Endothelial cell of umbilical vein (primary cell): ENCODE data around the gene SERTAD1. TPM values are rescaled to one million over a fixed set of nuclear protein-coding genes. Genes with fewer than 3 reads are reported as not detected.

Source experiments
- BruUV-seq: library from RNA; stranded (reverse); fragments of 400-500 nt; replicated peaks from 2 replicates; lab custom pipeline; 2021; lab: Mats Ljungman, UMichigan
- CTCF ChIA-PET: fragments of 300-600, 350-600 bp; sonication (Branson Sonifier 250); formaldehyde crosslinking; loops from one replicate; lab custom pipeline; 2021; ENCODE audit warnings: antibody characterized with exemption, inconsistent platforms; lab: Charles Lee
- POLR2A ChIA-PET: fragments of 300-600, 350-600 bp; sonication (Branson Sonifier 250); formaldehyde crosslinking; loops from one replicate; lab custom pipeline; 2021; ENCODE audit warnings: antibody characterized with exemption, inconsistent platforms; lab: Charles Lee
- DNase-seq: peaks from one replicate; pipeline ENCODE4 v3.0.0-alpha.2; 2011; ENCODE audit warnings: low read depth, low spot score
- FAIRE-seq: peaks from 2 replicates; lab custom pipeline; 2011; peaks lifted over from hg19 to GRCh38; lab: Jason Lieb, UNC
- H2AFZ ChIP-seq: 2 replicates; pipeline ENCODE4 v1.6.0; 2012; ENCODE audit warnings: low read depth, low read length, control low read depth, inconsistent platforms
- H3K27ac ChIP-seq: 2 replicates; pipeline ENCODE4 v1.5.1; 2011; ENCODE audit warnings: low read depth, mild to moderate bottlenecking, control low read depth, low read length, moderate library complexity; ENCODE audit not compliant: insufficient read depth
- H3K27me3 ChIP-seq, 2 experiments: 2 replicates each; pipeline versions ENCODE4 v1.6.0 to v1.6.1; 2011; ENCODE audit warnings: low read length in 2 of 2, mixed read lengths in 1 of 2; ENCODE audit not compliant: control insufficient read depth in 2 of 2, insufficient read depth in 2 of 2
- H3K36me3 ChIP-seq, 2 experiments: 2 replicates in 1 of 2; 3 replicates in 1 of 2; pipeline ENCODE4 v1.5.1; 2011; ENCODE audit warnings: low read length in 2 of 2, mild to moderate bottlenecking in 1 of 2, moderate library complexity in 1 of 2; ENCODE audit not compliant: control insufficient read depth in 2 of 2, insufficient read depth in 2 of 2; ENCODE audit errors: extremely low read depth in 1 of 2
- H3K4me1 ChIP-seq: 3 replicates; pipeline ENCODE4 v1.5.1; 2011; ENCODE audit warnings: mild to moderate bottlenecking, low read length; ENCODE audit not compliant: control insufficient read depth, insufficient read depth; ENCODE audit errors: extremely low read depth
- H3K4me2 ChIP-seq: 2 replicates; pipeline ENCODE4 v1.6.1; 2011; ENCODE audit warnings: low read length, control low read depth, mixed read lengths; ENCODE audit not compliant: insufficient read depth
- H3K4me3 ChIP-seq, 3 experiments: fragments of 200-600 bp in 1 of 3; sonication (generic), shearing (Covaris generic) in 1 of 3; replicated peaks in 1 of 3; 2 replicates each; pipeline ENCODE4 v1.5.1; 2011 to 2016; ENCODE audit warnings: control low read depth in 3 of 3, low read length in 3 of 3, mild to moderate bottlenecking in 2 of 3, inconsistent platforms in 1 of 3, low read depth in 1 of 3, moderate library complexity in 1 of 3; ENCODE audit not compliant: insufficient read depth in 1 of 3
- H3K79me2 ChIP-seq: 2 replicates; pipeline ENCODE4 v1.6.0; 2012; ENCODE audit warnings: low read length, inconsistent platforms; ENCODE audit not compliant: control insufficient read depth, insufficient read depth
- H3K9ac ChIP-seq: replicated peaks from 2 replicates; pipeline ENCODE3; 2011; ENCODE audit warnings: low read length, control low read depth; ENCODE audit not compliant: insufficient read depth; ENCODE audit errors: extremely low read depth
- H3K9me1 ChIP-seq: replicated peaks from 3 replicates; pipeline ENCODE4 v1.6.0; 2011; ENCODE audit warnings: mild to moderate bottlenecking, low read length; ENCODE audit not compliant: control insufficient read depth, insufficient read depth; ENCODE audit errors: extremely low read depth
- H3K9me3 ChIP-seq: replicated peaks from 2 replicates; pipeline ENCODE4 v1.5.1; 2012; ENCODE audit warnings: low read length, inconsistent platforms; ENCODE audit not compliant: control insufficient read depth, insufficient read depth
- H4K20me1 ChIP-seq: replicated peaks from 2 replicates; pipeline ENCODE3; 2011; ENCODE audit warnings: mild to moderate bottlenecking, low read length; ENCODE audit not compliant: control insufficient read depth, insufficient read depth; ENCODE audit errors: extremely low read depth
- EZH2 ChIP-seq: IDR thresholded peaks from 2 replicates; pipeline ENCODE4 v1.6.1; 2012; ENCODE audit warnings: borderline replicate concordance, low read depth, mild to moderate bottlenecking, moderate library complexity, low read length, inconsistent platforms; ENCODE audit not compliant: severe bottlenecking
- FOS ChIP-seq: IDR thresholded peaks from 2 replicates; pipeline ENCODE4 v1.6.1; 2011; ENCODE audit warnings: mild to moderate bottlenecking, low read length, moderate library complexity, borderline replicate concordance; ENCODE audit not compliant: insufficient read depth
- GATA2 ChIP-seq: IDR thresholded peaks from 2 replicates; pipeline ENCODE4 v1.7.0; 2011; ENCODE audit warnings: low read depth, mild to moderate bottlenecking, moderate library complexity, mixed read lengths, low read length; ENCODE audit not compliant: insufficient read length, insufficient read depth
- JUN ChIP-seq: IDR thresholded peaks from 2 replicates; pipeline ENCODE4 v1.6.1; 2011; ENCODE audit warnings: borderline replicate concordance, low read depth; ENCODE audit not compliant: insufficient read length, insufficient read depth
- MYC ChIP-seq: IDR thresholded peaks from one replicate; pipeline ENCODE4 v1.6.1; 2011; ENCODE audit warnings: mild to moderate bottlenecking, low read depth, low read length
- POLR2A ChIP-seq: IDR thresholded peaks from 2 replicates; pipeline ENCODE4 v1.6.1; 2012; ENCODE audit warnings: low read depth, mild to moderate bottlenecking, control low read depth, low read length
- POLR2AphosphoS5 ChIP-seq: IDR thresholded peaks from 2 replicates; pipeline ENCODE4 v1.6.1; 2012; ENCODE audit warnings: low read depth, mild to moderate bottlenecking, control low read depth, low read length, moderate library complexity; ENCODE audit not compliant: insufficient read depth
- dilution Hi-C: fragments of 300-500 bp; cut with MboI; formaldehyde crosslinking; loops from one replicate; pipeline ENCODE4 v1.15.0; 2019; ENCODE audit warnings: low sequenced_read_pairs; ENCODE audit not compliant: extremely low pct_ligation_motif_present
- intact Hi-C: fragments of 100-400 bp; cut with micrococcal nuclease; formaldehyde crosslinking; loops from one replicate; pipeline ENCODE4 v1.10.0; 2022
- polyA plus RNA-seq, 4 experiments: library from polyadenylated mRNA; depleted of rRNA in 3 of 4; stranded (reverse) in 3 of 4; unstranded in 1 of 4; fragments of >200 nt; gene quantifications; 2 replicates each; pipeline versions ENCODE4 v1.2.1 to v1.2.3, GENCODE V29; 2011 to 2012; ENCODE audit warnings: missing spikeins in 1 of 4
- total RNA-seq: library from RNA; stranded (reverse); gene quantifications from 2 replicates; pipeline ENCODE4 v1.2.3, GENCODE V29; 2021
- TF ChIP-seq, protein P1 (sequence below), 2 donors: IDR thresholded peaks; 1 replicate in 1 of 2; 2 replicates in 1 of 2; pipeline ENCODE4 v1.5.1; 2011; ENCODE audit warnings: low read length in 2 of 2, mild to moderate bottlenecking in 2 of 2, moderate library complexity in 2 of 2, control low read depth in 1 of 2, inconsistent platforms in 1 of 2, low read depth in 1 of 2; ENCODE audit not compliant: insufficient read depth in 1 of 2; ENCODE audit errors: extremely low read depth in 1 of 2
- TF ChIP-seq, protein P2 (sequence below): IDR thresholded peaks from 2 replicates; pipeline ENCODE4 v1.6.1; 2011; ENCODE audit not compliant: insufficient read depth, insufficient read length

SERTAD1 gene
- total and polyA plus RNA-seq, 2 donors (not counting 3 experiments of a cell fraction or from before 2014, with no cell fraction given): 8.8 to 15.3 TPM

DNA sequence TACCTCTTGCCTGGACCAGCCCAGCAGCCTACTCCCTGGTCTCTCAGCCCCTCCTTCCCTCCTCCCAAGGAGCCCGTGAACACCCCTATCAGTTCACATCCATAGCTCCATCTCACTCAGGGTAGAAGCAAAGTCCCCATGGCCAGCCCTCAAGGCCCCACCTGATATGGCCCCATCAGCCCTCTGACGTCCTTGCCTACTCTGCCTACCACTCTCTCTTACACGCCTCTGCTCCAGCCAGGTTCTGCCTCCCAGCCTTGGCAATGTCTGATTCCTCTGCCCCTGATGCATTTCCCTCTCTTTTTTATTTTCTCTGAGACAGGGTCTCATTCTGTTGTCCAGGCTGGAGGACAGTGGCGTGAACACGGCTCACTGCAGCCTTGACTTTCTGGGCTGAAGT lies 26.2 kb upstream of the SERTAD1 start:
- ChIA-PET POLR2A (no interaction called here), CTCF (interaction anchor here (4.0 kb wide), 1 partner anchor 12 kb away, joined by 36 read pairs; no protein-coding TSS in a partner anchor)
- Histone ChIP-seq H3K27ac (no peak overlapping the region), H3K27me3 (no peaks in the 10 kb centered on the region), H3K4me1 (no peaks in the 10 kb centered on the region), H4K20me1 (no peaks in the 10 kb centered on the region), H2AFZ (no peak overlapping the region), H3K9me3 (no peaks in the 10 kb centered on the region), H3K79me2 (no peaks in the 10 kb centered on the region), H3K4me2 (no peak overlapping the region), H3K9me1 (no peaks in the 10 kb centered on the region), H3K9ac (no peak overlapping the region), H3K36me3 (no peaks in the 10 kb centered on the region), H3K4me3 (no peak overlapping the region)
- dilution Hi-C loops: no loop called here
- TF ChIP-seq MYC (no peak), POLR2A (no peak), EZH2 (no peak), POLR2AphosphoS5 (no peak), FOS (no peak), JUN (no peak), GATA2 (no peak)
- TF ChIP-seq, protein P1, sequence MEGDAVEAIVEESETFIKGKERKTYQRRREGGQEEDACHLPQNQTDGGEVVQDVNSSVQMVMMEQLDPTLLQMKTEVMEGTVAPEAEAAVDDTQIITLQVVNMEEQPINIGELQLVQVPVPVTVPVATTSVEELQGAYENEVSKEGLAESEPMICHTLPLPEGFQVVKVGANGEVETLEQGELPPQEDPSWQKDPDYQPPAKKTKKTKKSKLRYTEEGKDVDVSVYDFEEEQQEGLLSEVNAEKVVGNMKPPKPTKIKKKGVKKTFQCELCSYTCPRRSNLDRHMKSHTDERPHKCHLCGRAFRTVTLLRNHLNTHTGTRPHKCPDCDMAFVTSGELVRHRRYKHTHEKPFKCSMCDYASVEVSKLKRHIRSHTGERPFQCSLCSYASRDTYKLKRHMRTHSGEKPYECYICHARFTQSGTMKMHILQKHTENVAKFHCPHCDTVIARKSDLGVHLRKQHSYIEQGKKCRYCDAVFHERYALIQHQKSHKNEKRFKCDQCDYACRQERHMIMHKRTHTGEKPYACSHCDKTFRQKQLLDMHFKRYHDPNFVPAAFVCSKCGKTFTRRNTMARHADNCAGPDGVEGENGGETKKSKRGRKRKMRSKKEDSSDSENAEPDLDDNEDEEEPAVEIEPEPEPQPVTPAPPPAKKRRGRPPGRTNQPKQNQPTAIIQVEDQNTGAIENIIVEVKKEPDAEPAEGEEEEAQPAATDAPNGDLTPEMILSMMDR (IDR thresholded peaks at IDR 0.05; ENCODE audit: extremely low read depth in 1 of 2, insufficient read depth in 1 of 2, low read depth in 1 of 2, low read length in 2 of 2): no peak
- TF ChIP-seq, protein P2, sequence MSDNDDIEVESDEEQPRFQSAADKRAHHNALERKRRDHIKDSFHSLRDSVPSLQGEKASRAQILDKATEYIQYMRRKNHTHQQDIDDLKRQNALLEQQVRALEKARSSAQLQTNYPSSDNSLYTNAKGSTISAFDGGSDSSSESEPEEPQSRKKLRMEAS: no peak
- FAIRE-seq (no peak), DNase-seq (no peak)
- BruUV-seq: no TSS peak
- intact Hi-C loops: no loop called here
